Caco-2 (cell line): ENCODE data around the gene THADA. TPM values are rescaled to one million over a fixed set of nuclear protein-coding genes. Genes with fewer than 3 reads are reported as not detected.

Source experiments
- BruUV-seq: library from RNA; stranded (reverse); fragments of 400-500 nt; replicated peaks from 2 replicates; lab custom pipeline; 2021; lab: Mats Ljungman, UMichigan
- CTCF ChIA-PET: fragments of 300-600 bp; sonication (Branson Sonifier 250); formaldehyde crosslinking; loops from one replicate; lab custom pipeline; 2022; ENCODE audit warnings: antibody characterized with exemption; lab: Charles Lee
- POLR2A ChIA-PET: fragments of 300-600 bp; sonication (Branson Sonifier 250); formaldehyde crosslinking; loops from one replicate; lab custom pipeline; 2022; ENCODE audit warnings: antibody characterized with exemption; lab: Charles Lee
- DNase-seq, 2 experiments: peaks; one replicate each; pipeline versions ENCODE4 v3.0.0 to v3.0.0-alpha.2; 2020 to 2022
- H3K27me3 ChIP-seq: replicated peaks from 2 replicates; pipeline ENCODE4 v1.6.0; 2011; ENCODE audit warnings: low read length; ENCODE audit not compliant: control insufficient read depth, insufficient read depth
- H3K36me3 ChIP-seq: 2 replicates; pipeline ENCODE4 v1.5.1; 2011; ENCODE audit warnings: low read length; ENCODE audit not compliant: control insufficient read depth, insufficient read depth
- H3K4me1 ChIP-seq: fragments of 250-450 bp; sonication (Bioruptor Pico); 2 replicates; pipeline ENCODE4 v1.5.1; 2020; ENCODE audit warnings: mild to moderate bottlenecking
- H3K4me3 ChIP-seq: 2 replicates; pipeline ENCODE4 v1.5.1; 2011; ENCODE audit warnings: low read depth, mild to moderate bottlenecking, control low read depth, low read length
- H3K9me3 ChIP-seq: fragments of 250-450 bp; sonication (Bioruptor Pico); 2 replicates; pipeline ENCODE4 v1.5.1; 2020; ENCODE audit warnings: mild to moderate bottlenecking, moderate library complexity
- H3K27ac Mint-ChIP-seq: one replicate; pipeline ENCODE4 v1.8.0; 2022; ENCODE audit warnings: mixed read lengths; ENCODE audit not compliant: unreplicated experiment
- H3K27me3 Mint-ChIP-seq: one replicate; pipeline ENCODE4 v1.8.0; 2022; ENCODE audit warnings: mixed read lengths; ENCODE audit not compliant: insufficient read depth, unreplicated experiment
- H3K36me3 Mint-ChIP-seq: one replicate; pipeline ENCODE4 v1.8.0; 2022; ENCODE audit warnings: mild to moderate bottlenecking, mixed read lengths; ENCODE audit not compliant: insufficient read depth, unreplicated experiment
- H3K4me1 Mint-ChIP-seq: one replicate; pipeline ENCODE4 v1.8.0; 2022; ENCODE audit warnings: low read depth, mixed read lengths; ENCODE audit not compliant: unreplicated experiment
- H3K4me3 Mint-ChIP-seq: one replicate; pipeline ENCODE4 v1.8.0; 2022; ENCODE audit warnings: mild to moderate bottlenecking, moderate library complexity, mixed read lengths; ENCODE audit not compliant: unreplicated experiment
- H3K9me3 Mint-ChIP-seq: one replicate; pipeline ENCODE4 v1.8.0; 2022; ENCODE audit warnings: mixed read lengths; ENCODE audit not compliant: unreplicated experiment
- CTCF ChIP-seq, 2 experiments: fragments of 200-600 bp in 1 of 2; IDR thresholded peaks; 1 replicate in 1 of 2; 2 replicates in 1 of 2; pipeline versions ENCODE4 v1.5.1 to v1.8.0; 2011 to 2022; ENCODE audit warnings: antibody characterized with exemption in 1 of 2, control low read depth in 1 of 2, inconsistent platforms in 1 of 2, low read depth in 1 of 2, low read length in 1 of 2, mild to moderate bottlenecking in 1 of 2, moderate library complexity in 1 of 2; ENCODE audit not compliant: insufficient read depth in 1 of 2, severe bottlenecking in 1 of 2, unreplicated experiment in 1 of 2
- intact Hi-C: fragments of 100-400 bp; cut with micrococcal nuclease; formaldehyde crosslinking; loops from one replicate; pipeline ENCODE4 v1.10.0; 2022; ENCODE audit not compliant: unreplicated experiment
- total RNA-seq: library from RNA; stranded (reverse); gene quantifications from 2 replicates; pipeline ENCODE4 v1.2.3, GENCODE V29; 2022

THADA gene
- total RNA-seq, 1 experiment from 2014 or later = 33.8 TPM

GRCh38 chr2:43209204-43209717 is 386.6 kb downstream of the THADA start:
- intact Hi-C loops = no loop called here
- H3K4me3 ChIP-seq = no peak overlapping the region
- POLR2A ChIA-PET = no interaction called here
- DNase-seq = no peak
- Mint-ChIP-seq H3K27ac (no peak overlapping the region), H3K4me3 (no peak overlapping the region), H3K9me3 (no peaks in the 10 kb centered on the region), H3K4me1 (peaks cover 13% of the 10 kb centered on the region), H3K36me3 (no peaks in the 10 kb centered on the region), H3K27me3 (no peaks in the 10 kb centered on the region)
- H3K9me3 ChIP-seq = no peaks in the 10 kb centered on the region
- no peak for TF ChIP-seq CTCF (IDR thresholded peaks at IDR 0.05; ENCODE audit: insufficient read depth in 1 of 2, low read depth in 1 of 2, low read length in 1 of 2, severe bottlenecking in 1 of 2, unreplicated experiment in 1 of 2)
- no peaks in the 10 kb centered on the region for H3K4me1 ChIP-seq
- H3K36me3 ChIP-seq = 0 out of 2 replicates have a peak, but pooled peaks cover 1% of the 10 kb centered on the region
- CTCF ChIA-PET = no interaction called here
- no TSS peak for BruUV-seq
- no peaks in the 10 kb centered on the region for H3K27me3 ChIP-seq

- Mint-ChIP-seq H3K4me1 (peaks cover 8% of the 10 kb centered on the region), H3K27me3 (no peaks in the 10 kb centered on the region), H3K4me3 (no peak overlapping the region), H3K36me3 (no peaks in the 10 kb centered on the region), H3K9me3 (no peaks in the 10 kb centered on the region), H3K27ac (peak overlapping the region; percentile 20)
- Histone ChIP-seq H3K36me3 (0 out of 2 replicates have a peak, but pooled peaks cover under 1% of the 10 kb centered on the region), H3K27me3 (no peaks in the 10 kb centered on the region), H3K9me3 (no peaks in the 10 kb centered on the region), H3K4me3 (no peak overlapping the region), H3K4me1 (no peaks in the 10 kb centered on the region)
- POLR2A ChIA-PET = interaction anchor here (0.6 to 1.0 kb wide), 3 partner anchors 13 to 714 kb away, joined by 3 to 5 read pairs (median 4); partner anchors contain the start of gene KCNG3
- intact Hi-C loops = no loop called here
- CTCF ChIA-PET = interaction anchor here (0.6 to 1.6 kb wide), 5 partner anchors 10 to 369 kb away, joined by 3 to 9 read pairs (median 4); no protein-coding TSS in a partner anchor
- no TSS peak for BruUV-seq
- peak in 1 of 2 experiments; percentile 53 for DNase-seq
- peak; percentile 31 to 40 for TF ChIP-seq CTCF (IDR thresholded peaks at IDR 0.05; ENCODE audit: insufficient read depth in 1 of 2, low read depth in 1 of 2, low read length in 1 of 2, severe bottlenecking in 1 of 2, unreplicated experiment in 1 of 2)
Measured at GRCh38 chr2:43207553-43208300, 388.1 kb downstream of the THADA start.

GRCh38 chr2:43206602-43207001 is 389.2 kb downstream of the THADA start:
- H3K4me1 Mint-ChIP-seq = peaks cover 6% of the 10 kb centered on the region
- H3K4me3 ChIP-seq = no peak overlapping the region
- no peaks in the 10 kb centered on the region for H3K27me3 ChIP-seq
- H3K9me3 Mint-ChIP-seq = no peaks in the 10 kb centered on the region
- H3K4me1 ChIP-seq = no peaks in the 10 kb centered on the region
- no peak overlapping the region for H3K4me3 Mint-ChIP-seq
- ChIA-PET CTCF (interaction anchor here (1.4 to 1.6 kb wide), 2 partner anchors 11 to 371 kb away, joined by 3 to 5 read pairs; no protein-coding TSS in a partner anchor), POLR2A (no interaction called here)
- TF ChIP-seq CTCF (IDR thresholded peaks at IDR 0.05; ENCODE audit: insufficient read depth in 1 of 2, low read depth in 1 of 2, low read length in 1 of 2, severe bottlenecking in 1 of 2, unreplicated experiment in 1 of 2) = no peak
- BruUV-seq = no TSS peak
- DNase-seq = no peak
- H3K9me3 ChIP-seq = no peaks in the 10 kb centered on the region
- no peaks in the 10 kb centered on the region for H3K36me3 Mint-ChIP-seq
- intact Hi-C loops = no loop called here
- H3K36me3 ChIP-seq = no peaks in the 10 kb centered on the region
- H3K27ac Mint-ChIP-seq = peak overlapping the region; percentile 20
- no peaks in the 10 kb centered on the region for H3K27me3 Mint-ChIP-seq
